Epidermal melanocyte (primary cell): ENCODE measurements around the gene ZNF599.

Experiments
- DNase-seq: peaks from one replicate; pipeline ENCODE4 v3.0.0; 2011; ENCODE audit warnings: low spot score; ENCODE audit not compliant: insufficient read length

ZNF599 gene

GRCh38 chr19:34744896-34745690, 27.9 kb downstream of the ZNF599 start:
- DNase-seq, result no peak

- DNase-seq, result no peak
Observed at GRCh38 chr19:34734537-34735103, 38.4 kb downstream of the ZNF599 start.

DNA sequence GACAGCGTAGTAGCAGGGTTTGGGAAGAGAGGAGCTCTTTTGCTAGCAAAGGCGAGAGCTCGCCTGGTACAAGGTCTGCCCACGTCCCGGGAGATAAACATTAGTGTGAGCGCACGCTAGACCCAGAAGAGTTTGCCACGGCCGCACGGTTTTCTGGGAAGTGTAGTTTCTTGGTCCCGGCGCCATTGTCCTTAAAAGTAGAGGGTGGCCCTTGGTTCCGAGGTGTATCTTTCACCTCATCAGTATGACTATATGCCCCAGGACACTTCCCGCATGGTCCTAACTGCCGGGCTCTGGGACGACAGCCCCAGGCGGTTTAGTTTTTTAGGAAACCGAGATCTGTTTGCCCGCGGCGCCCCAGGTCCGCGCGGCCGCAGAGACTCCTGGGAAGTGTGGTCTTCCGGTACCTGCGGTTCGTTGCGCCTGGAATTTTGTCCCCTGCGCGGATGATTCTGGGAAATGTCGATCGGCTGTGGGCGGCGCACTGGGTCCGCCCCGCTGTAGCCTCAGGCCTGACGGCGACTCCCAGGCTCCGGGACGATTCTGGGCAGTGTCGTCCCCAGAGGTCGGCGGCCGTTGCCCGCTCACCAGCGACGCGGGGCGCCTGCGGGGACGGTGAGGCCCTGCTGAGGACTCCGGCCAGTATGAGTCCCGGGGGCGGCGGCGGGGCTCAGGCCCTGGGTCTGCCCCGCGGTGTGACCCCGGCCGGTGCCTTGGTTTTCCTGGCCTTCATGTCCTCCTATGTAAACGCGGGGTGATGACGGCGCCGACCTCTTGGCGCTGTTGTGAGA, 39.1 kb downstream of the ZNF599 start, which contains the start of gene ZNF181:
TSS of gene ZNF181 (plus strand) at position 498 of the 791 bp plus-strand sequence. CDS start 795 bp downstream, outside the sequence.
- DNase-seq, result peak; percentile 81

- no peak for DNase-seq
Observed at GRCh38 chr19:34733266-34733745, 39.7 kb downstream of the ZNF599 start.

- no peak for DNase-seq
Observed at GRCh38 chr19:34732612-34733211, 40.3 kb downstream of the ZNF599 start.

GRCh38 chr19:34731964-34732363, 41.1 kb downstream of the ZNF599 start:
- DNase-seq, result no peak

GRCh38 chr19:34731019-34731829, 41.8 kb downstream of the ZNF599 start:
- no peak for DNase-seq

GRCh38 chr19:34725400-34725799, 47.6 kb downstream of the ZNF599 start:
- DNase-seq, result no peak

DNA sequence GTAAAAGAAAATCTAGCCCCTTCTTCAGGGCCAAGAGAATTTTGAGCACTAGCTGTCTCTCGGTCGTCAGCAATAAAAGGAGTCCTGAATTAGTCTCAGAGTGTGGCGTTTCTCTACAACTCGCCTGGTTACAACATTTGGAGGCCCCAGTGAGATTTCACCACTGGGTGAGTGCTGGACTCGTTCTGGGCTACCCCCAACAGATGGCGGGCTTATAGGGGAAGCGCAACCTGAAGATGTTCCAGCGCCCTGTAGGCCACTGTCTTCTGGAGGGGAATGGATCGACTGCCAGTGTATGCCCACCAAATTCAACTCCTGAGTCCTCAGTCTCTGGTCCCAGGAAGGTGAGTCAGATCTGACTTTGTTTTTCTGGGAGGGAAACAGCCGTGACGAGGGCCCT, 50.7 kb downstream of the ZNF599 start:
- DNase-seq, result no peak

GRCh38 chr19:34715357-34715756, 57.7 kb downstream of the ZNF599 start:
- no peak for DNase-seq

DNA sequence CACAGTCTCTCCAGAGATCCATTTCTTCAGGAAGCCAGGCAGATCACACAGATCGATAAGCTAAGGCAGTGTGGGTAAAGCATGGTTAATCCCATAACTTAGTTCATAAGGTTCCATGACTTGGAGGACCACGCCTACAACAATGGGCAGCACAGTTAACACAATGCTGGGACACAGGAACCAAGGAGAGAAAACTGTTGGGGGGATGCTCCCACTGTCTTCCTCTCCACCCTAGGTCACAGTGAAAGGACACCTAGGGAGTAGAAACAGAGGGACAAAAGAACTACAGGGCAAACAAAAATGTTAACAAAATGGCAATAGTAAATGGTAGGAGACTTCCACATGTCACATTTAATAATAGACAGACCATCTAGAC, 59.8 kb downstream of the ZNF599 start:
- no peak for DNase-seq

GRCh38 chr19:34712395-34713261, 60.4 kb downstream of the ZNF599 start:
- DNase-seq, result peak; percentile 73

DNA sequence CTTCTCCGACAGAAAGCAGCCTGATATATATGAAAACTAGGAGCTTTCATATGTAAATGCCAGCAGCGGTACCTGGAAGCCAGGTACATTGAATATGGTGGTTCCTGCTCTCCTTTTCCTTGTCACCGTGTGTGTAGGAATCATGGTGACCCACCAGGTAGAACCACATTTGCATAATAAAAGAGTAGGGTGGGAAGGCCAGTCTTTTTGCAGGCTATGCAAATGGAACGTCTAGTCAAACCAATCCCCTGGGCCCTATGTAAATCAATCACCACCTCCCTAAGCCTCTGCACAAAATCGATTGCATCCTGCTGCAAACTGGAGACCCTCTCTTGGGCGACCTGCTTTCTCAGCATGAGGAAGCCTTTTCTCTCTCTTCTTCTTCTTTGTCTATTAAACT, 61.1 kb downstream of the ZNF599 start:
- DNase-seq, result no peak
